H1 (cell line): Measurements from ENCODE around the gene OBSCN.

Experiments used
- CHD1 ChIP-seq: IDR thresholded peaks from 2 replicates; pipeline ENCODE4 v1.6.1; 2012; ENCODE audit warnings: low read depth, low read length, improper control_type of control experiment
- CTCF ChIP-seq, 3 experiments: IDR thresholded peaks; 1 replicate in 2 of 3; 2 replicates in 1 of 3; pipeline versions ENCODE4 v1.5.1 to v1.6.1; 2011; ENCODE audit warnings: low read length in 3 of 3, mild to moderate bottlenecking in 3 of 3, inconsistent platforms in 2 of 3, low read depth in 1 of 3, moderate library complexity in 1 of 3; ENCODE audit not compliant: insufficient read depth in 1 of 3; ENCODE audit errors: control extremely low read depth in 1 of 3
- KDM5A ChIP-seq: fragments of 200-600 bp; IDR thresholded peaks from 2 replicates; pipeline ENCODE4 v1.7.1; 2012; ENCODE audit warnings: mild to moderate bottlenecking, low read length, inconsistent platforms, mixed read lengths
- NRF1 ChIP-seq: IDR thresholded peaks from 2 replicates; pipeline ENCODE4 v1.6.1; 2011; ENCODE audit warnings: mild to moderate bottlenecking, low read depth, low read length, improper control_type of control experiment
- PHF8 ChIP-seq: fragments of 200-600 bp; sonication (generic); conservative IDR thresholded peaks from 2 replicates; pipeline ENCODE4 v1.7.1; 2012; ENCODE audit warnings: low read depth, mild to moderate bottlenecking, inconsistent platforms, low read length, moderate library complexity
- POLR2AphosphoS5 ChIP-seq: IDR thresholded peaks from 2 replicates; pipeline ENCODE4 v1.6.1; 2011; ENCODE audit warnings: low read depth, low read length
- YY1 ChIP-seq: IDR thresholded peaks from 2 replicates; pipeline ENCODE4 v1.6.1; 2011; ENCODE audit warnings: low read depth, mild to moderate bottlenecking, low read length

DNA sequence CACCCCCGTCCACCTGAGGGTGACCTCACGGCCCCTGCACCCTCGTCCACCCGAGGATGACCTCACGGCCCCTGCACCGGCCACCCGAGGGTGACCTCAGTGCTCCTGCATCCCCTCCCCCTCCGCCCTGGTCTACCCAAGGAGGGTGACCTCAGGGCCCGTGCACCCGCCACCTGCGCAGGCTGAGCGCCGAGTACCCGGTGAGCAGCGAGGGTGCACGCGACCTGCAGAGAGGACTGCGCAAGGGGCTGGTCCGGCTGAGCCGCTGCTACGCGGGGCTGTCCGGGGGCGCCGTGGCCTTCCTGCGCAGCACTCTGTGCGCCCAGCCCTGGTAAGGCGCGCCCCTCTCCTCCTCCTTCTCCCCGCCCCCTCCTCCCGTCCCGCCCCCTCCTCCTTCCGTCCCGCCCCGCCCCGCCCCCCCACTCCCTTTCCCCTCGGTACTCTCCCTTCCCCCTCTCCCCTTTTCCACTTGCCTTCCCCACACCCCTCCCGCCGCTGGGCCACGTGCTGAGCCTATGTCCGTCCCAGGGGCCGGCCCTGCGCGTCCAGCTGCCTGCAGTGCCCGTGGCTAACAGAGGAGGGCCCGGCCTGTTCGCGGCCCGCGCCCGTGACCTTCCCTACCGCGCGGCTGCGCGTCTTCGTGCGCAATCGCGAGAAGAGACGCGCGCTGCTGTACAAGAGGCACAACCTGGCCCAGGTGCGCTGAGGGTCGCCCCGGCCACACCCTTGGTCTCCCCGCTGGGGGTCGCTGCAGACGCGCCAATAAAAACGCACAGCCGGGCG lies 170.4 kb downstream of the OBSCN start:
- no peak; the same call in 1 of the 2 replicates for TF ChIP-seq KDM5A
- TF ChIP-seq YY1, result no peak
- peak; percentile 26; the same call in 1 of the 2 replicates for TF ChIP-seq NRF1
- TF ChIP-seq POLR2AphosphoS5, result peak; percentile 45; the same call in 1 of the 2 replicates
- peak; percentile 63; the same call in 1 of the 2 replicates for TF ChIP-seq PHF8
- peak in 2 of 3 experiments; percentile 81 to 85; a peak in 3 of 4 replicates for TF ChIP-seq CTCF (IDR thresholded peaks at IDR 0.05; ENCODE audit: control extremely low read depth in 1 of 3, insufficient read depth in 1 of 3, low read depth in 1 of 3, low read length in 3 of 3)
- no peak for TF ChIP-seq CHD1
